ENCODE results near the gene HPD.

The HPD gene

DNA sequence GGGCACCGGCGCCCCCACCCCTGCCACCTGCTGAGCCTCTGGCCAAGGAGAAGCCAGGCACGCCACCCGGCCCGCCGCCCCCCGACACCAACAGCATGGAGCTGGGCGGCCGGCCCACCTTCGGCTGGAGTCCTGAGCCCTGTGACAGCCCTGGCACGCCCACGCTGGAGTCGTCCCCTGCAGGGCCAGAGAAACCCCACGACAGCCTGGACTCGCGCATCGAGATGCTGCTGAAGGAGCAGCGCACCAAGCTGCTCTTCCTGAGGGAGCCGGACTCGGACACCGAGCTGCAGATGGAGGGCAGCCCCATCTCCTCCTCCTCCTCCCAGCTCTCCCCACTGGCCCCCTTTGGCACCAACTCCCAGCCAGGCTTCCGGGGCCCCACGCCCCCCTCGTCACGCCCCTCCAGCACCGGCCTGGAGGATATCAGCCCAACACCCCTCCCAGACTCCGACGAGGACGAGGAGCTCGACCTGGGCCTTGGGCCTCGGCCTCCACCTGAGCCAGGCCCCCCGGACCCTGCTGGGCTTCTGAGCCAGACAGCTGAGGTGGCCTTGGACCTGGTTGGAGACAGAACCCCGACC, 48.3 kb downstream of the HPD start:
- DNase-seq, result no peak

DNA sequence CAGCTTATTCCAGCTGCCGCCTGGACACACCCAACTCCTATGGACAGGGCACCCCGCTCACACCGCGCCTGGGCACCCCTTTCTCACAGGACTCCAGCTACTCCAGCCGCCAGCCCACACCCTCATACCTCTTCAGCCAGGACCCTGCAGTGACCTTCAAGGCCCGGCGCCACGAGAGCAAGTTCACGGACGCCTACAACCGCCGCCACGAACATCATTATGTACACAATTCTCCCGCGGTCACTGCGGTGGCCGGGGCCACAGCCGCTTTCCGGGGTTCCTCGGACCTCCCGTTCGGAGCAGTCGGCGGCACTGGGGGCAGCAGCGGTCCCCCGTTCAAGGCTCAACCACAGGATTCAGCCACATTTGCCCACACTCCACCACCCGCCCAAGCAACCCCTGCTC, 48.9 kb downstream of the HPD start:
- DNase-seq, result no peak

DNA sequence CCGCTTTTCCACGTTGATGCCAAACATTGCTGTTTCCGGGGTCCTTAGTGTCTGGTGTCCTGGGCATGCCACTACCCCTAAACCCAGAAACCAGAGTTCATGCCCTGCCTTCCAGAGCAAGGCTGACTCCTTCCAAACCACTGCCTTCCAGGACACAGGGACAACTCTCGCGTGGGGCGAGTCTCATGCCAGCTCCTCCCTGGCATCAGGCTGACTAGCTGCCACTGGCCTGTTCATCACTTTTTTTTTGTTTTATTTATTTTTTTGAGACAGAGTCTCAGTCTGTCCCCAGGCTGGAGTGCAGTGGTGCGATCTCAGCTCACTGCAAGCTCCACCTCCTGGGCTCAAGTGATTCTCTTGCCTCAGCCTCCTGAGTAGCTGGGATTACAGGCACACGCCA, 50.0 kb downstream of the HPD start:
- no peak for DNase-seq

DNA sequence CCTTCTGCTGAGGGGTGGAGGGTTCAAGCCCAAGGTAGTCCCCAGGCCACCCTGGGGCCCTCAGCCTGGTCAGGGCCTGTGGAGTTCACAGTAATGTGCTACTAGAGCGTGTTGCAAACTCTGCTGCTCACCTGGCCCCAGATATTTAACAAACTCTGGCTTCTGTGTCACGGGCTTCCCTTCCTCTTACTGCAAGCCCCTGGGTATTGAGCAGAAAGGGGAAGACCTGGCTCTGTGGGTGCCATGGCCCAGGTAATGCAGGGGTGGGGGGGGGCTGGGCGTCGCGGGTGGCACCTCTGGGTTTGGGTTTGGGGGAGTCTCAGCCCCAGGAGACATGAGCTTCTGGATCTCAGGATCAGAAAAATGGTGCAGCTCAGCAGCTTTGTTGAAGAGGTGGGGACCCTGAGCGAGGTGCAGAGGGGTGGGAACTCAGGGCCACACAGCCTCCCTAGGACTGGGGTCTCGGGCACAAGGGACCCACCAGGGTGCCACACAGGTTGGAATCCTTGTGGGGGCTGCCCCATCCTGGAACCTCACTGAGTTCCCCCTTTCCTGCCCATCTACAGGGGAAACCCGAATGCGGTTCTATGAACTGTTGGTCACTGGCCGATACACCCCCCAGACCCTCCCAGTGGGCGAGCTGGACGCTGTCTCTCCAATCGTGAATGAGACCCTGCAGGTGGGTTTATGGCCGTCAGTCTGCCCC, 50.9 kb downstream of the HPD start:
- DNase-seq, result no peak

DNA sequence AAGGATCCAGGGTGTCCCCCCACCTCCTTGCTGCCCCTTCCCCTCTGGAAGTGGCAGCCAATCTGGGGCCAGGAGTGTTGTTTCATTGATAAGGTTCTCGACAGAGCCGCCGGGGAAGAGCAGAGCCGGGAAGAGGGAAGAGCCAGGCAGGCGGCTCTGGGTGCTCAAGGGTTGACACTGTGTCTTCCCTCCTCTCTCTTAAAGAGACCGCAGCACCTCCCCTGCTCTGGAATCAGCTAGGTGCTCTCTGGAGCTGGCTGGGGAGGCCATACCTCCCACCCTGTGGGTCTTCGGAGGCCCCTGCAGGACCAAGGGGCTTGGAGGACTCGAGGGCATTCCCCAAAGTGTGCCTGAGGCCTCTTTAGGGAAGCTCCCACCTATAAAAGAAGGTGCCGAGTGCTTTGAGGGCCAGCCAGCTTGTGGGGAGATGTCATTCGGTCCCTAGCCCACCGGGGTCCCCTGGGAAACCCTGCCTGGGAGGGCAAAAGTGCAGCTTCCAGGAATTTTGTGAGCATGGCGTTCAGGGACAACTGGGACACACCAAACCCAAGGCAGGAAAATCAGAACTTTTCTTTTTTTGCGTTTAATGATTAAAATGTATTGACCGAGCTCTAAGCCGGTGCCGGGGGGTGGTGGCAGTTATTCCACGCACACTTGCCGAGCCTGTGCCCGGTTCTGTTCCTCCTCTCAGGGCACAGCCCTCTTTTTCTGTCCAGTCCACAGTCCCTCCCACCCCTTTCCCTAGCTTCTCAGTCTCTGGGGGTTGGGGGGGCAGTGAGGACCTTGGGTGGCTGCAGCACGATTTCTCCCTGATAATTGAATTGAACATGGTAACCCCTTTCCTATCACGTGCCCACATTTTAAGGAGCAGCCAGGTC, 51.9 kb downstream of the HPD start:
- DNase-seq, result no peak

DNA sequence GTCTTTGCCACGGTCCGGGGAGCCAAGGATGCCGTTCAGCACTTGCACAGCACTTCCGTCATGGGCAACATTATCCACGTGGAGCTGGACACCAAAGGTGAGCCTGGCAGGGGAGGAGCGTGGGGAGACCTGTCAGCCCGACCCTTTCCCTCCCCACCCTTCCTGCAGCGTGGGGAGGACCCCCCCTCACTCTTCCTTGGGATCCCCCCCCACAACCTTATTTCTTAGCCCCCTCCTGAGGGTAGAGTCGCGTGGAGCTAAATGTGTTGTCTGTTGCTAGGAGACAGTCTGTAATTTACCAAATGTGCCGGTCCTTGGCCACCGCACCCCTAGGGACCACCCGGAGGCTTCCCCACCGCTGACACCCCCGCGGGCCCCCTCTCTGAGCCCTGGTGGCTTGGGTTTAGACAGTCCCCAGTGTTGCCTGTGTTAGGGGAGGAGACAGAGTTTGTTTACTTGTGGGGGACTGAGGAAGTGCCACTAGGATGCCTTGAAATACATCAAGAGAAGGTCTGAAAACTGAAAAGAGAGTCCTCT, 52.6 kb downstream of the HPD start:
- DNase-seq, result peak; percentile 59 to 78

DNA sequence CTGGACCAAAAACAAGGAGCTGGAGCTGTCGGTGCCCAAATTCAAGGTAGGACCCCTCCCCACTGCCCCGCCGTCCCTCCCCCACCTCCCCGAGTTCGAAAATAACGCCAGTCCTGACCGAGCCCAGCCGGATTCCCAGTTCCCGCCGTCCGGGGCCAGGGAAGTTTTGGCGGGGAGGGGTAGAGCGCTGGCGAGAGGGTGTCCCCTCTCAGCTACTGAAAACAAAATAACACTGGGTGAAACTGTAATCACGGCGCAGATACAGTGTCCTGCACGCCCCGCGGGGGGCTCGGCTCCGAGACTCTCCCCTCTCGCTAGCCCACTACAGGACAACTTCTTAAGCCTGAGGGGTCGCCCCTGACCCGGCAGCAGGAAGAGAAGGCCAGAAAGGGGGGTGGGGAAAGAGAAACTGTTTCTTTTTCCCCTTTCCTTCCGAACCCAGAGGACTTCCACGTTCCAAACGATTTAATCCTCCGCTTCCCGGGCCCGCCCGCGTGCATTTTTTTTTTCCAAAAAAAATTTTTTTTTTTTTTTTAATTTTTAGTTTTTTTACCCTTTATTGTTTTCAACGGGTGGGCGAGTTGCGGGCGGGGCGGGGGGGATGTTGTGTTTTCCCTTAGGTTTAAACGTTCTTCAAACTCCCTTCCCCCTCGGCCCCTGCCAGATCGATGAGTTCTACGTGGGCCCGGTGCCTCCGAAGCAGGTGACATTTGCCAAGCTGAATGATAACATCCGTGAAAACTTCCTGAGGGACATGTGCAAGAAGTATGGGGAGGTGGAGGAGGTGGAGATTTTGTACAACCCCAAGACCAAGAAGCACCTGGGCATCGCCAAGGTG, 53.3 kb downstream of the HPD start:
- DNase-seq, result peak in 1 of 2 donors; percentile 42

DNA sequence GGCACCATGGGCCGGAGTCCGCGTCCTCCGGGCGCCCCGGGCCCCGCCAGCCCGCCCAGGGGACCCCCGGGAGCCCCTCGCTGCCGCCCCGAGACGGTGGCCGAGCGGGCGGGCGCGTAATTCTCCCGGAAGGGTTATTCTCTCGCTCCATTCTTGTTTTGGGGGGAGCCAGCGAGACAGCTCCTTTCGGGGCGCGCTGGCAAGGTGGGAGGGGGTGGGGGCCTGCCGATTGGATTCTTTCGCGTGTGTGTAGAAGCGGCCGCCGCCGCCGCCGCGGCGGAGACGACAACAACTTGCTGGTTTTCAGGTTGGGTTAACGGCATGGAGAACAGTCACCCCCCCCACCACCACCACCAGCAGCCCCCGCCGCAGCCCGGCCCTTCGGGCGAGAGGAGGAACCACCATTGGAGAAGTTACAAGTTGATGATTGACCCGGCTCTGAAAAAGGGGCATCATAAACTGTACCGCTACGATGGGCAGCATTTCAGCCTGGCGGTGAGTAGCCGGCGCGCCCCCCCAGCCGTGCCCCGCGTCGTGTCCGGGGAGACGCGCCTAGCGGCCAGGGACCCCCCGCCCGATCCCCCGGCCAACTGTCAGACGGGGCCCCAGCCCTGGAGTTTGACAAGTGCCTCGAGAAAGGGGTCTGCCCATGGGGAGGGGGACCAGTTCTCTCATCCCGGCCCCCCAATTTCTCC, 54.1 kb downstream of the HPD start:
- DNase-seq, result peak; percentile 70 to 75

DNA sequence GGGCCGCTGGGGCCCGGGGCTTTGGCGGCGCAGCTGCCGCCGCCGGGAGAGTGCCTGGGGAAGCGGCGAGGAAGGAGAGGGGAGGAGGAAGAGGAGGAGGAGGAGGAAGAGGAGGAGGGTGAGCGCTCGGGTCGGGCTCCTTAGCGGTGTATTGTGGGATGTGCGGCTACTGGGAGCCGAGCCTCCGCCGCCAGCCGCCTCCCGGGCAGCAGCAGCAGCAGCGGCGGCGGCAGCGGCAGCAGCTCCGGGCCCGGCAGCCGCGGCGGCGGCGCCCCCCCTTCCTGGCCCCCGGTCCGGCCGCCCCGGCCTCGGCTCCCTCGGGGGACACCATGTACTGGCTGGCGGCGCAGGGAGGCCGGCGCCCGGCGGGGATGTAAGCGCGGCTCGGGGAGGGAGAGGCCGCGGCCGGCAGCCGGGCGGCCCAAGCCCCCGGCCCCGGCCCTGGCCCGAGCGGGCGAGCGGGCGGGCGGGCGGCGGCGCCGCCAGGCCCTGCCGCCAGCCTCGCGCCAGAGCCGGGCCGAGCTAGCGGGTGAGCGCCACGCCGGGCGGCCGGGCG, 54.7 kb downstream of the HPD start, which contains the start of gene SETD1B:
Gene SETD1B, plus strand, starts transcription at position 149 of the 556 bp plus-strand sequence. CDS start 729 bp downstream, outside the sequence.
- peak; percentile 64 to 66 for DNase-seq

DNA sequence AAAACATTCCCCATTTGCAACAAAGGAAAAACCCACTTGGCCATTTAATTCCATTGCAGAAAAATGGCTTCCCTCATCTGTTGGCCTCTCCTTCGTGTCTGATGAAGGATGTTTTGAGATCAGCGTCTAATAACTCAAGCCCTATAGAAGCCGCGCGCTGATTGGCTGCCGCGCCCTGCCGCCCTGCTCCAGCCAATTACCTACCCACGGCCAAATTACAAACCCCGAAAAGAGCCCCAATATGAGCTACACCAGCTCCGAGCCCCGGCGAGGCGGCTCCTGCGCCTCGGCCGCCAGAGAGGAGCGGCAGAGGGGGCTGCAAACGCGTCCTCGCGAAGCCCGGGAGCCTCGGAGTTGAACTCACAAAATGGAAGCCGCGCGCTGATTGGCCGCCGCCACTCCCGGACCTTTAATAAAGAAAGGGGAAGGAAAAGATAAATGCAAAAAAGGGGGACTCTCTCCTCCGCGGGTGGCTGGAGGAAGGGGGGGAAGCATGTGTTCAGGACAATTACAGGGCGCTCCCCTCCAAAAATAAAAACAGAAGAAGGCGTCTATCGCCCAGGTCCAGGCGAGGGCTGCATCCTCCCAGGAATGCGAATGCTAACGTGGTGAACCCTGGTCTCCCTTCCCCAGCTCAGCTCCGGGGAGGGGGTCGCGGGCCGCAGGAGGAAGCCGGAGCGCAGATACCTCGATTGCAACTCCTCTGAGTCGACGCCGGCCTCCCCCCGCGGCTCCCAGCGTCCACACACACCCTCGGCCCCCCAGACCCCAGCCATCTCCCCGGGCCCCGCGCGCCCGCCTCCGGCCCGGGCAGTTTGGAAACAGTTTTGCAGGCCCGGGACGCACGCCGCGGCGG, 55.6 kb downstream of the HPD start:
- DNase-seq, result peak; percentile 95

DNA sequence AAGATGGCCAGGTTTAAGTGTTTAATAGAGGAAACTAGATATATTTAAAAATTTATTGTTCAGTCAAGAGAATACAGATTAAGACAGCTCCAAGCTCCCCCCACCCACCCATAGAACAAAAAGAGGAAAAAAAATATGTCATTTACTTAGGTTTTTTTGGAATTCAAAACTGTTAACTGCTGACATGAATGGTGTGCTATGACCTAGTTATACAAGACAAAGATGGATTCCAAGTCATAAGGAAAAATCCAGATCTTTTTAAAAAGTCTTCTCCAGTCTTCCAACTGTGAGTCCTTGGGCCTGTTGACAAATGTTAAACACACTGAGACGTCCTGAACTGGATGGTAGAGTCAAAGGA, 56.2 kb downstream of the HPD start:
- no peak for DNase-seq

DNA sequence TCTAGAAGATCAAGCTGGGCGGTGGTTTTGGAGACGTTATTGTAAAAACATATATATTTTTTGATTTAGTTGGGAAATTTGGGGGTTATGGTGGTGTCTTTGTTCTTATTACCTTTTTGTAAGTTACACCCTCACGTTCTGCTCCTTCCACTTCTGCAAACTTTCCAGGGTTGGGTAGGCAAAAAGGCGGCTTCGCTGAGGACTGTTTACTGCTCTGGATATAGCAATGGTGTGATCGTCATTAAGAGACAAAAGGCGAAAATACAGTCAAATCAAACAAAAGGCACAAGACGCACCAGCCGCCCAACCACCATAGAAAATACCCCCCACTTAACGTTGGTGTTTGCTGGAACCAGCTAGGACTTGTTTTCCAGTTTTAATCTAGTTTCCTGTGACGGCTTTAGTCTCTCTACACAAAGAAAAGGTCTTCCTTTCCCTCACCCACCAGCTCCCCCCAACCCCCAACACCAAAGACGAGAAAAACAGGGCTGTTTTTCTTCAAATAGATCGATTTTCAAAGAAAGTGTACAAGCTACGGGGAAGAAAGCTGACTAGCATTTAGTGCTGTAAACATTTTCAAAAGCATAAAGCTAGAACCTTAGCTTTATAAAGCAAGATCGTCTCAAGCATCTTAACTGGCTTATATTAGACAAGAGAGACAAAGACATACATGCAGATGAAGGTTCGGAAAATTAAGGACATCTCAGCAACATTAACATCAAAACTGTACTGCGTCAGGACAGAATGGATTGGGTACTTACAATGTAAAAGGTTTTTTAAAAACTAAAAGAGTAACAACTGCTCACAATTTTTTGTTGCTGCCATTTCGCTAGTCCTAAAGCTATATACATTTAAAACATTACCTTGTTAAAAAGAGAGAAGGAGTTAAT, 56.8 kb downstream of the HPD start:
- peak; percentile 80 to 82 for DNase-seq

DNA sequence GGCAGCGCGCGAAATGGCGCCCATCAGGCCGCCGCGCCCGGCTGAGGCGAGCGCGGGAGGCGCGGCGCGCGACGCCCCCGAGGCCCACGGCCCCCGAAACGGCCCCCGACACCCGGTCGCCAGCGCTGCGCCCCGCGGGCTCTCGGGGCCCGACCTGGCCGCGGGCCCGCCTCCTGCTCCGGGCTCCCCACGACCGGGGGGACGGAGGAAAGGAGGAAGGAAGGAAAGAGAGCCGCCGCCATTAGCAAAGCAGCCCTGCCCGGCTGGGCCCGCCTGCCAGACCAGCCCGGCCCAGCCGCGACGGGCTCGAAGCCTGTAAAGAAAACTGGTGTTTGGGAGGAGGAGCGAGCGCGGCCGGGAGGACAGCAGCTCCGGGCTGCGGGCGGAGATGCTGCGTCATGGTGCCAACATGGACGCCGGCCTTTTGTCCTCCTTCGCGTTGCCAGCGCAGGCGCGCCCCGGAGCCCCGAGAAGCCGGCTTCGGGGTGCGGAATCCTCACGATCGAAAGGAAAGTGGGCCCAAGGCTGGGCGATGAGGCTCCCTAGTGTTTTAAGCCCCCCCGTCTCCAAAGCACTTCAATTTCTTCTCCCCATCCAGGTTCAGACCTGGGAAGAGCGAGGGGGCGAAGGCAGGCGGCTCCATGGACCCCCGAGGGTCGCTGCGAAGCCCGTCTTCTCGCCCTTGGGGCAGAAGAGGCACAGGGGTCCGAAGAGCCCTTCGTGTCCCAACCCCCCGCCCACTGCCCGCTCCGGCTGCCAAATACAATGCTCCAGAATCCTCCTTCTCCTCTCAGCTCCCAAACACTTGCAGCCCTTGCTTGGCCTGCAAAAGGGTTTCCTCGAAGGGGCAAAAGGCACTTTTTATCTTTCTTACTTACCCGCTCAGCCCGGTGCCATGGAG, 57.7 kb downstream of the HPD start:
- DNase-seq, result peak; percentile 76 to 80

DNA sequence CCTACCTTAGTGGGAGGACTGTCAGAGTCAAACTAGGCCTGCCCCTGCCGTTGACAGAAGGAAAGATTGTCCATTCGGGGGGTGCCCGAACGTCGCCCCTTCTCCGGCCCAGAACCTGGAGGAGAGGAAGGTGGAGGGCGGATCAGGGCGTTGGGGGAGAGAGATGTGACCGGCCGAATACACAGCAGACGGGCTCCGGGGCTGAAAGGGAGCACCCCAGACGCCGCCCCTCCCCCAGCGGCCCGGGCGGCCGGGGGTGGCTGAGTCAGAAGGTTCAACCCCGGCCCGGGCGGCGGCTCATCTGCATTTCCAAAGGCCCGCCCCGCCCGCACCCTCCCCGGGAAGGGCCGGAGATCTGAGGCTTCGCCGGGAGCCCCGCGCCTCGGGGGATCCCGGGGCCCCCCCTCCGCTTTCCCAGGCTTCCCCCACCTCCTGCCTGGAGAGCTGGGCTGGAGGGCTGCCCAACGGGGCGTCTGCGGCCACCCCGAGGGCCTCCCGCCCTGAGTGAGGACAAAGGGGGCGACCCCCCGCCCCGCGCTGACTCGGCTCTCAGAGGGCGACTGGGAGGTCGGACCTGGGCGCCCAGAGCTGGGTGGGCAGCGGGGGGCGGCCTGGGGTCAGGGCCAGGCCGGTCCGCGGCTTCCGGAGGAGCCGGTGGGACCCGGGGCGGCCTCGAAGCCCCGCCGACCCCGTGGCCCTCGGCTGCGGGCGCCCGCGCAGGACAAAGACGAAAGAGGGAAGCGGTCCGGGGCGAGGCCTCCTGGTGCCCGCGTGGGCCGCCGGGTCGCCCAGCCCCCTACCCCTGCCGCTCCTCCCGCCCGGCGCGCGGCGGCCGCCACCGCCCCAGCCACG, 58.6 kb downstream of the HPD start:
- DNase-seq, result peak; percentile 74 to 76

DNA sequence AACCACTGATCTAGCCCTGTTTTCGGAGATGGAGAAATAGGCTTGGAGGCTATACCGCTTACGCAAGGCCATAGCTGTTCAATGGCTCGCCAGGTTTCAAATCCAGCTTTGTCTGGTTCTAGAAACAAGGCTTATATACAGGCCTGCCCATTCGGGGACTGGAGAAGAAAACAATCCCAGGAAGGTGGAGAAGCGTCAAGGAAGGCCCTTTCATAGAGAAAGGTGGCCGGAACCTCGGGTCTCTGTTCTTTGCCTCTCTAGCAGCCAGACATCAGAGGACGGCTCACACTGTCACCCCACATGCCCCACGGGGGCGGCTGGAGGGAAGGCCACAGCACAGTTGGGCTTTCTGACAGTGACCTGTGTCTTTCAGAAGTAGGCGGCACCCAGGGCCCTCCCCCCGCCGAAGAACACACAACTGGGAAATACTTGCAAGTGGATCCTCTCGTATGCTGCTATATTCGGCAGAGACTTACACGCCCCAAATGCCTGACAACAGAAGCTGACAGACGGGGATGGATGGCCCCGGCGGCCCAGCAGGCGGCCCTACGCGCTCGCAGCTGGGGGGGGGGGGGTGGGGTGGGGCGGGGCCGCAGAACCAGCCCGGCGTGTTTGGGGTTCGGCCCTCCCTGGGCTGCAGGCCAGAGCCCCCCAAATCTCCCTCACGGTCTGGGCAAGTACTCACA, 59.4 kb downstream of the HPD start:
- peak; percentile 77 to 78 for DNase-seq

DNA sequence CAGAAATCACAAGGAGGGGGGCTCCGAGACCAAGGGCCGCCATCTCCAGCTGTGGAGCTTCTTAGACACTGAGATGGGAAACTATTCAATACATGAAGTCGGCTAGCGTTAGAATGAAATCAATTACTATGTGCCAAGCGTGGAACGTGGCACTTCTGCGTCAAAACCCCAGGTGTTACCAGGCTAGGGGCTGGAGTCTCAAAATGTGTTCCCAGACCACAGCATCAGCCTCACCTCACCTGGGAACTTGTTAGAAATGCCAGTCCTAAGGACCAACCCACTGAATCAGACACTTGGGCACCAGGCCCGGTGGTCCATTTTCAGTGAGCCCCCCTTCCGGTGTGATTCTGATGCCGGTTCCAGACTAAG, 59.9 kb downstream of the HPD start:
- no peak for DNase-seq
